NCI-H1417 (cell line): Measurements from ENCODE around the gene B4GALNT3.
"Not testable (repeated sequence)": the region's sequence is repeated elsewhere in the genome, so short reads cannot be mapped to it uniquely, and the experiment has no call there.

Experiments
- DNase-seq, 3 experiments: peaks; one replicate each; lab custom pipeline; 2025; lab: John Stamatoyannopoulos, UW

Gene B4GALNT3

DNA sequence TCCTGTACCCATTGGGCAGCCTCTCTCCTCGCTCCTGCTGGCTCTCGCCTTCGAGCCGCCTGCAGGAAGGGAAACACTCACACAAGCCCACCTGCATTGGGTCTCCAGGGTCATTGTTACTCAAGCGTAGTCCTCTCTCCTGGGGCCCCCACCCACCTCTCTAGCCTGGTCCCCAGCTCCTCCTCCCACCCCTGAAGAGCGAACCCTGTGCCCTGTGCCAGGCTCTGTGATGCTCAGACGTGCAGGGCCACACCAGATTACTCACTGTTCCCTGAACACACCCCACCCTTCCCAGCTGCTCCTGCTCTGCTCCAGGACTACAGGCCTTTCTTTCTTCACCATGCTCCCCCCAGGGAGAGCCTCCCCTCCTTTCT, 115.4 kb downstream of the B4GALNT3 start:
- no peak for DNase-seq

DNA sequence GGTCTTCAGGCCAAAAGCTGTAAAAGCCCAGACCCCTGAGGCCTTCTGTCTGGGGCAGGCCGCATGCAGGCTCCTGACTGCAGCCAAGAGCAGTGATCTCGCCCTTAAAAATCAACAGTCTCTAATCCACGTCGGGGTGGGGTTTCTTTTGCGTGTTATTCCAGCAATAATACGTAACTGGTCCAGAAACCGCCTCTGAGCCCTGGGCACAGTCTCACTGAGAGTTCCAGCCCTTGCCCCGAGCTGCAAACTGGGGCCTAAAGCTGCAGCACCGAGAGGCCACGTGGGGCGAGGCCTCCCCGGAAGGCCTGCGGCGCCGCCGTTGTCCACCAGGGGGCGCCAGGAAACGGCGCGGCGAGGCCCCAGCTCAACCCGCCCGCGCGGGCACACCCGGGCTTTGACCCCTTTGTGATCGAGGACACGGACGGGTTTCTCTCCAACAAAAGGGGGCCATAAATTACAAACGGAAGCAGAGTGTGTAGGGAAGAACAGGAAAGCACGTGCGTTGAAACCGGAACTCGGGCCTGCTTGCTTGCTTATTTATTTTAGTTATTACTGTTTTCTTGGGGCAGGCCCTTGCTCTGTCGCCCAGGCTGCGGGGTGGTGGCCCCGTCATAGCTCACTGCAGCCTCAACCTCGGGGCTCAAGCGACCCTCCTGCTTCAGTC, 116.3 kb downstream of the B4GALNT3 start:
- peak; percentile 75 to 81 (median 79) for DNase-seq

DNA sequence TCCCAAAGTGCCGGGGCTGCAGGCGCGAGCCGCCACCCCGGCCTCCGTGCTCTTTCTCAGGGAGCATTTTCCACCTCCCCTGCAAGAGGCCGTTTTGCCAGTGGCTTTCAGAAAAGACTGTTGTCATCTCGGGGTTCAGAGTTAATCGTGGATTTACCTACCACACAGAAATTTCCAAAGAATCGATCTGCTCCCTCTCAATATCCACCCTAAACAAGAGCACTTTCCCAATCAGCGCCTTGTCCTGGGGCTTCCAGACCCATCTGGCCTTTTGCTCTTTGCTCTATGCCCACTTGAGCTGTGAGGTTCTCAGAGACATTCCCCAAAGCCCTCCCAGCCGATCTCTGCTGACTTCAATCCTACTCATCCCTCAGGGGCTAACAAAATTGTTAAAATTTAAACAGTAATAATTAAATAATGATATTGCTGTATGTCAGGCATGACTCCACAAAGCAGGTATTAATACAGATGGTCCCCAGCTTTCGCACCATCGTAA, 116.9 kb downstream of the B4GALNT3 start:
- no peak for DNase-seq

DNA sequence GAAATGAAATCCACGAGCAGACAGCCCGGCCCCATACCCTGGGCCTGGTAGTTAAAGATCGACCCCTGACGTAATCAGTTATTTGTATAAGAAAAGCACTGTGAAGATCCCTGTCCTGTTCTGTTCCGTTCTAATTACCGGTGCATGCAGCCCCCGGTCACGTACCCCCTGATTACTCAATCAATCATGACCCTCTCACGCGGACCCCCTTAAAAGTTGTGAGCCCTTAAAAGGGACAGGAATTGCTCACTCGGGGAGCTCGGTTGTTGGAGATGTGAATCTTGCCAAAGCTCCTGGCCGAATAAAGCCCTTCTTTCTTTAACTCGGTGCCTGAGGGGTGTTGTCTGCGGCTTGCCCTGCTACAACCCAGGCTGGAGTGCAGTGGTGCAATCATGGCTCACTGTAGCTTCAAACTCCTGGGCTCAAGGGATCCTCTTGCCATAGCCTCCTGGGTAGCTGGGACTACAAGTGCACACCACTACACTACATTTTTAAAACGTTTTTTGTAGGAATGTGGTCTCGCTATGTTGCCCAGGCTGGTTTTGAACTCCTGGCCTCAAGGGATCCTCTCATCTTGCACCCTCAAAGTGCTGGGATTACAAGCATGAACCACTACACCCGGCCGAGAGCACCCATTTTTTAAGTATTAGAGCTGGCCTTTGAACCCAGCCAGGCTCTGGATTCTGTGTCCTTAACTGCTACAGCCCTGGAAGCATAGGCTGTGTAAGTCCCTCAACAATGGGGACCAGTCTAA, 118.4 kb downstream of the B4GALNT3 start:
- DNase-seq, result not testable (repeated sequence)

DNA sequence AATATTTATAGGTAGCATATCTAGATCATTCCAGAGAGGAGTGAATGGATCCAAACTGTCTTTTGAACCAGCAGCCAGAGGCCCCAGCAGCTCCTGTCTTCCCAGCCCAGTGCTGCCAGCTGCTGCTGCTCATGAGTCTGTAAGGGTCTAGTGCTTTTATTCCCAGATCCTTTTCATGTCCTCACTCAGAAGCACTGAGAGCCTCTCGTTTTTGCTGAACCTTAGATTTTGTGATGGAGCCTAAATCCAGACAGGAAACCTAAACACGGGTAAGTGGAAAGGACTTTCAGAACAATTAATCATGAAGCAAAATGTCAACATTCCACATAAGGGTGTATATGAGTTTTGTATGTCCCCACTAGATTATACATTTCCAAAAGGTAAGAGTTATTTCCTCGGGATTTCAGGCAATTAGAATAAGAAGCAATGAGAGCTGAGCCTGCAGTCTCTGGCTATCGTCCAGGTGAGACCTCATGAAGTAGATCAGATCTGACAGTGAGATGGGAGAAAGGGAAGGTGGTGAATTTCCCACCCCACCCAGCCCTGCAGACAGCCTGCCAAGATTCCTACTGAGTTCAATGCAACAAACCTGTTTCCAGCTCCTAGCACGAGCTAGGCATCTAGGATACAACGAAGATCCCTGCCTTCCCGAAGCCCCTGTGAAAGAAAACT, 119.1 kb downstream of the B4GALNT3 start:
- peak in 2 of 3 experiments; percentile 15 to 46 for DNase-seq

DNA sequence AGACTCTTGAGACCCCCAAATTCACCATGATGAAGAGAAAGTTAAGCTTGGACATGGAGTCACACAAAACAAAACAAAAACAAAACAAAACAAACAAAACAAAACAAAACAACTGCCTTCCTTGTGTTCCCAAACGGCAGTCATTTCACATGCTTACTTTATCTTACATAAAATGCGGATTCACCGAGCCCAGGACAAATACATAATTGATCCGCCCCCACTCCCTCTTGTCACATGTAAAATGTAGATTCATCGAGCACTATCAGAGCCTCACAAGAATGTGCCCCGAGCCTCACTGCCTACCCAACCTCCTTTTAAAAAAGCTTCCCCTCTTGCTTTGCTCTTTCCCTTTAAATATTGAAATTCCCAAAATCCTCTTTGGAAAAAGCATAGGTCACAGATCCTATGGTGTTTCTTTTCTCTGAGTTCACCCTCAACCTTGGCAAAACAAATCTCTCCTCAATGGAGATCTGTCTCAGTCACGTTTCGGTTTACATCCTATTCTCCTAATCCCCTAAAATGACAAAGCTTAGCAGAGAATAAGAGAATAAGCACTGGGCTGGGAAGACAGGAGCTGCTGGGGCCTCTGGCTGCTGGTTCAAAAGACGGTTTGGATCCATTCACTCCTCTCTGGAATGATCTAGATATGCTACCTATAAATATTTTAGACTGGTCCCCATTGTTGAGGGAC, 119.8 kb downstream of the B4GALNT3 start:
- DNase-seq, result no peak

DNA sequence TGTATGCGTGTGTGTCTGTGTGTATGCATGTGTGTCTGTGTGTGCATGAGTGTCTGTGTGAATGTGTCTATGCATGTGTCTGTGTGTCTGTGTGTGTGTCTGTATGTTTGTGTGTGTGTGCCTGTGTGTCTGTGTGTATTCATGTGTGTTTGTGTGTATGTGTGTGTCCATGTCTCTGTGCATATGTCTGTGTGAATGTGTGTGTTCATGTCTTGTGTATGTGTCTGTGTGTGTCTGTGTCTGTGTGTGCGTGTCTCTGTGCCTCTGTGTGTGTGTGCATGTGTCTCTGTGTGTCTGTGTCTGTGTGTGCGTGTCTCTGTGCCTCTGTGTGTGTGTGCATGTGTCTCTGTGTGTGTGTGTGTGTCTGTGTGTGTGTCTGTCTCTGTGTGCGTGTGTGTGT, 121.1 kb downstream of the B4GALNT3 start:
- DNase-seq, result no peak

DNA sequence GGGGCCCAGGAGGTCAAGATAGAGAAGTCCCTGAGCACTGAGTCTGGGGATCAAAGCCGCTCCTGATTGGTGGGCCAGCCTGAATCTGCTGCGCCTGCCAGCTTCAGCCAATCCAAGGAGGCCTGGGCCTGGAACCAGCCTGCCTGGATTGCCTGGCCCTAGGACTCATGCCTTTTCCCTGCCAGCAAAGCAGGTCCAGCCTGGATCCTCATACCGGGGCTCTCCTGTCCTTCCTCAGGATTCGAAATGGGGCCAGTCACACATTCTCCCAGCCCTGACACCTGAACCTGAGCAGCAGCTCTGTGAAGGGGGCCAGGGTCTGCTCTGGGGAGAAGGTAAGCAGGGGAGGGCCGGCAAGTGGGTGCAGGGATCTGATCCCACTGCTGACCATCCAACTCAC, 121.6 kb downstream of the B4GALNT3 start:
- no peak for DNase-seq

DNA sequence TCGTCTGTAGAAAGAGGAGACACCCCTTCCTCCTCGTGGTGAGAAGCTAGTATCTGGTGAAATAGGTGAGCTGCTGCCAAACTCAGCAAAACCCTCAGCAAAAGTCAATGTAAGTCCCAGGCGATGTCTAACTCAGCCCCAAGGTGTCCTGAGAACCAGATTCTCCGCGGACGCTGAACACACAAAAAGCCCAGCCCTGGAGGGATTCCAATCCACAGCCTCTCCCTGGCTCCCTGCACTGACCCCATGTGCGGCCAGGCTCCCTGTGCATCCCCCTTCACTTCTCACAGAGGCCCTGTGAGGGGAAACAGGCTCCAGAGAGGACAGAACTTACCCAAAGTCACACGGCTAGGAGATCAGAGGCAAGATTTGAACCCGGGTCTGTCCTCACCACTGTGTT, 122.0 kb downstream of the B4GALNT3 start:
- DNase-seq, result no peak

DNA sequence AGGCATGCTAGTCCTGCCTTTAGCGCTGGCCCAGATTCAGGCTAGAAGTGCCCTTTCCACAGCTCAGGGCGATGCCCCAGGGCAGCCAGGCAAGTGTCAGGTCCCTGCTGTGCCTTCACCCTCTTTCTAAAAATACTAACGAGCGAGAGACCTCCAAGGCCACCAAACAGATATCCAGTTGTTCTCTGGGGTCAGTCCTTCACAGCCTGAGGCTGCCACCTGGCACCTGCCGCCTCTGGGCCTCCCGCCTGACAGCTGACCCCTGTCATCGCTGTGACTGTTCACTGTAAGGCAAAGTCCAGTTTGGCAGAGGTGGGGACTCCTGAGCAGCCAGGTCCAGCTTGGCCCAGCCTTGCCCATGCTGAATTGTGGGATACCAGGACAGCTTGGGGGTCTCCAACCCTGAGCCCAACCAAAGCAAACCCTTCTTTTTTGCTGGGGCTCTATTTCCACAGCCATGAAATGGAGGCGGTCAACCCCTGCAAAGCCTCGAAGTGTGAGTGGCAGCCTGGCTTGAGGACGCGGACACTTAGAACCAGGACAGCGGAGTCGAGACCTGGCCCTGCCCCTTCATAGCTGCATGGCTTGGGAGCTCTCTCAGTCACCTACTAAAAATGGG, 123.6 kb downstream of the B4GALNT3 start:
- no peak for DNase-seq

DNA sequence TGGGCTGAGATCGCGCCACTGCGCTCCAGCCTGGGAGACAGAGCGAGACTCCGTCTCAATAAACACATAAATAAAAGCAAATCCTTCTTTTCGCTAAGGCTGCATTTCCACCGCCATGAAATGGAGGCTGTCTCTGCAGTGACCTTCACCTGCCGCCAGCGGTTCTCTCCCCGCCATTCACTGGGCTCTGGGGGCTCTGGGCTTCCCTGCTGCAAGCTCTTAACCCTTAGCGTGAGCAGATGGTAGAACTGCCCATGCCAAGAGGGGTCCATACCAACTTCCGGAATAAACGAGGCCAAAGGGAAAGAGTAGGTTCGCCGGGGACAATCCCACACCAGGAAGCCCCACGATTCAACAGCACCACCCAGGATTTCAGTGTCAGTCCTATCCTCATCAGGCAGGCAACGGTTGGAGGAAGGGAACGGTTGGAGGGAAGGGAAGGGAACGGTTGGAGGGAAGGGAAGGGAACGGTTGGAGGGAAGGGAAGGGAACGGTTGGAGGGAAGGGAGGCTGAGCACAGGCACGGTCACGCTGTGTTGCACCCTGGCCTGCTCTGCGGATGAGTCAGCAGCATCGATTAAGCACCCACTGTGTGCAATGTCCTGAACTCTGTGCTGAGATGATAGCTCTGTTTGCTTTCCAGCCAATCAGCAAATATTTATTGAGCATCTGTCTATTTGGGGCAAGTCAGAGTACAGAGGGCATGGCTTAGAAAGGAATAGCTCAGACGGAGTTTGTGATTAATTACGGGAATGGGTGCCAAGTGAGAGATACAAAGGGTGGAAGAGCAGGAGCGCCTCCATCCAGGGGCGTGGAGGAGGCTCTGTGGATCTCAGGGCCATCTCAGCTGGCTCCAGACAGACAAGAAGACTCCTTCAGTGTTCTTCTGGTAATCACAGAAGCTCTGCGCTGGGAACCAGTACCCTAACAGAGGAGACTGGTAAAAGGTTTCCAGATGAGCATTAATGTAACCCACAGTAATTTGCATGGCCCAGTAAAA, 125.6 kb downstream of the B4GALNT3 start:
- no peak for DNase-seq

DNA sequence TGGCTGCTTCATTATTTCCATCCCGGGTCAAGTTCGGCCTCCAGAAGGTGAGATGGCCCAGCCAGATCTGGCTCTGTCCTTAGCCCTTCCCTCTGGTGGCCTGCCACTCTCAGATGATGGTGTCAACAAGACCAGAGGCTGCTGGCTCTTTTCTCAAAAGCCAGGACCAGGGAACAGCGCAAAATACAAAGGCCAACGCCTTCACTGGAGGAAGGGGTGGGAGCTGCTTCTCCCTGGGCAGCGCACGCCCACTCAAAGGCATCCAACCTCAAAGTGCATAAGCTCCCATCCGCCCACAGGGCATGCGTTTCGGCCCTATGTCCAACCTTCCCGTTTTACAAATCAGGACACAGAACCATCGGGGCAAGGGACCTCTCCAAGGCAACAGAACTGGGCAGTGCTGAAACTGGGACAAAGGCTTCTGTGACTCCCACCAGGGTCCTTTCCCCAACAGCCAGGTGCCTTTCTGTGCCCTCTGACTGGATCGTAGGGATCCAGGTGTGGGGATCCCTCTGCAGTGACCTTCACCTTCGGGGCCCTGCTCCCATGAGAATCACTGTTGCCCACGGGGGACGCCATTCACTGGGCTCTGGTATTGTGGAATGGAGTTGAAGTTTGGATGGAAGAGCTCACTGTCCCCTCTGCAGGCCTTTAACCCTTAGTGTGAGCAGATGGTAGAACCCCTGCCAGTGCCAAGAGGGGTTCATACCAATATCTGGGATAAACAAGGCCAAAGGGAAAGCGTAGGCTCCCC, 126.8 kb downstream of the B4GALNT3 start:
- DNase-seq, result no peak

DNA sequence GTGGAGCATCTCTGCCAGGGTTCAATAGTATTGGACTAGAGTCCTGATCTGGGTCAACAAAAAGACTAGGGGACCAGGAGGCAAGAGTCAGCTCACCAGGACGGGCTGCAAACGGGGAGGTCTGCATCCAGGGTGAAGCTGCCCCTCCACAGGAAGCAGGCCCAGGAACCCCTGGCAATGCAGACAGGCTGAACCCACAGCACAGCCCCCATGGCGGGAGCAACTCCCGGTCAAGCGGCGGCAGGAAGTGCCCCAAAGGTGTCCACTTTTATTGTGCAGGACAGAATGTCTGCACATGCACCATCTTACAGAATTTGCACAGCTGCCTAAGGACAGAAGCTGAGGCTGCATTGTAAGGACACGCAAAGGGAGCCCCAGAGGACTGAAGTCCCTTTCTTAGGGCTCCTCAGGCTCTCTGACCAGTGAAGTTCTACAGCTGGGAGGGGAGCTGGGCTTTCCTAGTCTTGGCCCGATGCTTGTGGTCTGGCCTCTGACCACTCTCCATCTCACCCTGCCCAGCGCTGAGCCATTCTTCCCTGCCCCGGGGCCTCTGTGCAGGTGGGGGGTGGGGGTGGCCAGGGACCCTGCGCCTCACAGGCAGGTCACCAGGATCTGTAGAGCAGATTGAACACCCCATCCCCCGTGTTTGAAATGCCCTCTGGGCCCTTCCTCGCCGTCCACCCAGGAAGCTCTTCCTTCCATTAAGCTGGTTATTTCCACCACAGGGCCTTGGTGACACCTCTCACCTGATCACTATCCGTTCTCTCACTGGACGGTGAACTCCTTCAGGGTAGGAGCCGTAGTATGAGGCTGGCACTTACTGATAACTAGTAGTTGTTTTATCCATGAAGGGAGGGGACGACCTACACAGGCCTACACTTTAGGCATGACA, 127.6 kb downstream of the B4GALNT3 start:
- DNase-seq, result no peak

DNA sequence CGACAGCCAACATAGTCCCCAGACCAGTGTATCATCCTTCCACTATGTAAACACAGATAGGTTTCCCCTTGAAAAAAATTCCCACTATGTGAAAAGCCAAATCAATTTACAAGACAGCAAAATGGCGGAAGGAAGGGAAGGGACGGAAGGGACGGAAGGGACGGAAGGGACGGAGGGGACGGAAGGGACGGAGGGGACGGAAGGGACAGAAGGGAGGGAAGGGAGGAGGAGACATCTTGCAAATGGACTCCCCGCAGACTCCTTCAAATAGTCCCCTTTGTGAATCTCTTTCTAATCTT, 128.2 kb downstream of the B4GALNT3 start:
- DNase-seq, result no peak

DNA sequence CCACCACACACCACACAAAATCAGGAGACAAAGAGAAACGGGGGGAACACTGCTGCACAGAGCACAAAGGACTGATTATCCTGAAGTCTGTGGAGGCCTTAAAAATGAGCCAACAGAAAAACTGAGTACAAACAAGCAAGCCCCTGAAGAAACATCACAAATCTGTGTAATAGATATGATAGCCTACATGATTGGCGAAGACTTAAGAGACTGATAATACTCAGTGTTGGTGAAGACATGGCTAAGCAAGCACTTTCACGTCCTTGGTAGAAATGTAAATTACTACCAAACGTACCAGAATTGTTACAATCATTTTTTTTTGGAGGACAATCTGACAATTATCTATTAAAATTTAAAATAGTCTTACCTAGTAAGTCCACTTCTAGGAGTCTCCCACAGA, 128.9 kb downstream of the B4GALNT3 start:
- DNase-seq, result no peak

DNA sequence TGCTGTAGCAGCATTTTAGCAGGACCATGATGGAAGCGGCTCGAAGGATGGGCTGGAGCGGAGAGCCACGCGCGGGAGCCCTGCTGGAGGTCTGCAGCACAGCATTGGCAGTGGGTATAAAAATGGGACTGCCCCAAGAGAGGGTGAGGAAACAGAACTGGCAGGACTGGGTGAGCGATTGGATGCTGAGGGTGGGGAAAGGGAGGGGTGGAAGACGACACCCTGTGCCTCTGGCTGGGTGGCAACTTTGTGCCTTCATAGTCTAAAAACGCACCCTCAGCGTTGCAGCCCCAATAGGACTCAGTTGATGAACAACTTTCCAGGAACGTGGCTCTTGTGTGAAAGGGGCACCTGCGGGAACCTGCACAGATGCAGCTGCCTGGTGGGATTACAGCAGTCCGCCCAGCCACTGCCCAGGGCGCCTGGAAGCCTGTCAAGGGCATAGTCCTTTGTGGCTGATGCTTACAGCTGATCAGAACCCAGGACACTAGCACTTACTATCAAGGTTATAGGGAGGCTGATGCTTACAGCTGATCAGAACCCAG, 130.5 kb downstream of the B4GALNT3 start:
- no peak for DNase-seq

DNA sequence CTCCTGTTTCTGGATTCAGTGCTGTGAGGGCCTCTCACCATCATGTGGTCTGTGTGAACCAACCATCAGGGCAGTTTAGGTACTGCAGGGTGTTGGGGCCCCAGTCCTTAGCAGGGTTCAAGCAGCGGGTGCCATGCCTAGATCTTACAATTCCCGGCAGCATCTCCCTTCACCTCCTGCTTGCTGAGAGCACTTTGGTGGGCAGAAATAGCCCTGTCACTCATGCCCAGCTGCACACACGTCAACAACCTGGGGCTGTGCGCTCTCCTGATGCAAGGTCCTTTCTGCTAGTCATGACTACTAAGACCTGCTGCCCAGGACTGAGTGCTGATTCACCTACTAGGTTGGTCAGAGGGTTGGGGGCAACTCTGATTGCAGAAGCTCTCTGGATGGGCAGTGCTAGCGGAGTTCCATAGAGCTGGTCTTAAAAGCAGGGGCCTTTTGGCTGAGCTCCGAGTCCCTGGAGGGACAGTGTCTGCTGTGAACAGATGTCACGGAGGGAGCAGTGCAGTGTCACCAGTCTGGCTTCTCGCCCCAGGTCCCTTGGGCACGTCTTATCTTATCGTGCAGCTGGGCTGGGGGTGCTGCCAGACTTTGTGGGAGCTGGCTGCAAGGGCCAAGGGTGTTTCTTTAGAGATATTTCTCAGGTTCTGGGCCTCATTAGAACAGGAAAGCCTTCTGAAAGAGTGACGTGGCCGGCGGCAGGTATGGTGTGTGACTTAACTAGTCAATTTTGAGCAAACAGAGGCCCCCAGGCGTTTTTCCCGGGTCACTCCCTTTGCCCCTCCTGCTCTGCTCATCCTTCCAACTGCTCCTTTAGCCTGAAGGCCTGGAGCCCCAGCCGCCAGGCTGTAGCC, 131.7 kb downstream of the B4GALNT3 start:
- no peak for DNase-seq

DNA sequence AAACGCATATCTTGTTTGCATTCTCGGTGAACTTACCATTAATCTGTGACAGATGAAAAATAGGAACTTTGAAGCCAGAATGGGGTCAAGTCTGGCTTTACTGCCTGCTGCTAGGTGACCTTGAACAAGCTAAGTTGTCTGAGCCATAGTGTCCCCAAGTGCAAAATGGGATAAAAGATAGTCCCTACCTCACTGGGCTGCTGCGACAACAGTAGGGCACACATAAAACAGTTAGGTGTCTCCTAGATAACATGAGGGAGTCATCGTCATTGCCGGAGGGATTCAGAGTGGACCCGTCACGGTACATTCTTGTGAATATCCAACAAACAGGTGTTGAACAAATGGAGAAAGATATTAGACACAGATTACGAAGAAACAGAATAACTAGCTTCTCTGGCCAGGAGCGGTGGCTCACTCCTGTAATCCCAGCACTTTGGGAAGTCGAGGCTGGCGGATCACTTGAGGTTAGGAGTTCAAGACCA, 132.3 kb downstream of the B4GALNT3 start:
- no peak for DNase-seq
